Measurements from ENCODE around the gene CIRBP.
"Not testable (repeated sequence)": the region's sequence is repeated elsewhere in the genome, so short reads cannot be mapped to it uniquely, and the experiment has no call there.

The CIRBP gene

GRCh38 chr19:1291761-1292418 is 22.8 kb downstream of the CIRBP start:
- DNase-seq (ENCODE audit: low read depth), result no peak

- DNase-seq (ENCODE audit: low read depth), result no peak
These were observed 23.5 kb downstream of the CIRBP start for GRCh38 chr19:1292419-1293151.

GRCh38 chr19:1293782-1294604 is 24.9 kb downstream of the CIRBP start:
- DNase-seq (ENCODE audit: low read depth), result no peak

GRCh38 chr19:1294688-1295087 is 25.6 kb downstream of the CIRBP start:
- DNase-seq (ENCODE audit: low read depth), result no peak

DNA sequence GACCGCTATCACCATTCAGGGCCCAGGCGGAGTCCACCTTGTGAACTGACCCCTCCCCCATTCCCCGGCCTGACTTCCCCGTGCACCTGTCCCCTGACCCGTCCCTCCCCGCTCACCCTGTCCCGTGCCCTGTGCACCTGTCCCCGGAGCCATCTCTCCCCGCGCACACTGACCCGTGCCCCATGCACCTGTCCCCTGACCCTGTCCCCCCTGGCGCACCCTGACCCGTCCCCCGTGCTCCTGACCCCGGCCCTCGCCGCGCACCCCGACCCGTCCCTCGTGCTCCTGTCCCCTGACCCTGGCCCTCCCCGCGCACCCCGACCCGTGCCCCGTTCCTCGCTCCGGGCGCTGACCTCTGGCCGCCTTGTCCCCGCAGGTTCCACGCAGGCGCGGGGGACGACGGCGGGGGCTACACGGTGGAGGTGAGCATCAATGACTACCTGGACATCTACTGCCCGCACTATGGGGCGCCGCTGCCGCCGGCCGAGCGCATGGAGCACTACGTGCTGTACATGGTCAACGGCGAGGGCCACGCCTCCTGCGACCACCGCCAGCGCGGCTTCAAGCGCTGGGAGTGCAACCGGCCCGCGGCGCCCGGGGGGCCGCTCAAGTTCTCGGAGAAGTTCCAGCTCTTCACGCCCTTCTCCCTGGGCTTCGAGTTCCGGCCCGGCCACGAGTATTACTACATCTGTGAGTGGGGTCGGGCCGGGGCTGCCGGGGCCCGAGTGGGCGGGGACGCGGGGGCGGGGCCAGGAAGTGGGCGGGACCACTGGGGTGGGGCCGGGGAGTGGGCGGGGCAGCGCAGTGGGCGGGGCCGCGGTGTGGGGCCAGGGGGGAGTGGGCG is 26.3 kb downstream of the CIRBP start:
- DNase-seq (ENCODE audit: low read depth), result no peak

DNA sequence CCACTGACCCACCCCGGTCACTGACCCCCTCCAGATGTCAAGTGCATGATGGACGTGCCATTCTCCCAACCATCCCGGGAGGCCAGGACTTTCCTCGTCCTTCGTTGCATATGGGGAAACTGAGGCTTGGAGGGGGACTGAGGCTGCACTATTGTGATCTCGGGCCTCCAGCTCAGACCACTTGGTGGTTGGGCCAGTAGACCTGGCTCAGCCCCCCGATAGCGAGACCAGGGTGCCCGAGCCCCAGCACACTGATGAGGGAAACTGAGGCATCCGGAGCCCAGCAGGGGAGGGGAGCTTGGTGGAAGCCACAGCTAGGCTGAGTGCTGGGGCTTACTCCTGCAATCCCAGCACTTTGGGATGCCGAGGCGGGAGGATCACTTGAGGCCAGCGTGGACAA is 26.9 kb downstream of the CIRBP start:
- no peak for DNase-seq (ENCODE audit: low read depth)

DNA sequence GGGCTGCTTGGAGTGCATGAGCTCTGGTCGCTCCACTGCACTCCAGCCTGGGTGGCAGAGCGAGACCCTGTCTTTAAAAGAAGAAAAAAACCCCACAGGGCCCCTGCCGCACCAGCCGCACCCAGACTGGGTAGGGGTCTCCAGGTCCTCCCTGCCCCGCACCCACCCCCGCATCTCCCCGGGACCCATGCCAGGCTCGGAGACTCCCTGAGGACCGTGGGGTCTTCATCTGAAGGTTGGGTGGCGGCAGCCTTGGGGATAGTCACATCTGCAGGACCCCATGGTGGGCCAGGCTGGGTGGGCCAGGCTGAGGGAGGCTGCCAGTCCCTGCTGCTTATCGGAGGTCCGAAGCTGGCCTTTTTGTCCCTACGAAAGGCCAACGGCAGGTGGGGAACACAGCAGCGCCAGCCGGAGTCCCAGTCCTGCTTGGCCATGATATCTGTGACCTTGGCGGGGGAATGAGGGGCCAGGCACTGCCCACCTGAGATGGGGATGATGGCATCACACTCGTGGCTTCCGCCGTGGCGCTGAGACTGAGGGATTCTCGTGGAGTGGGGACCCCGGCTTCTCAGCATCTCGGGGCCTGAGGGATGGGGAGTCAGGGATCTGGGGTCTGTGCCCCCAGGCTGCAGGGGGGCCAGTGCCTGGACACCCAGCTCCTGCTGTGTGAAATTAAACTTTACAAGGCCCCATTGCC is 27.6 kb downstream of the CIRBP start:
- no peak for DNase-seq (ENCODE audit: low read depth)

GRCh38 chr19:1298235-1298634 is 29.1 kb downstream of the CIRBP start:
- no peak for DNase-seq (ENCODE audit: low read depth)

DNA sequence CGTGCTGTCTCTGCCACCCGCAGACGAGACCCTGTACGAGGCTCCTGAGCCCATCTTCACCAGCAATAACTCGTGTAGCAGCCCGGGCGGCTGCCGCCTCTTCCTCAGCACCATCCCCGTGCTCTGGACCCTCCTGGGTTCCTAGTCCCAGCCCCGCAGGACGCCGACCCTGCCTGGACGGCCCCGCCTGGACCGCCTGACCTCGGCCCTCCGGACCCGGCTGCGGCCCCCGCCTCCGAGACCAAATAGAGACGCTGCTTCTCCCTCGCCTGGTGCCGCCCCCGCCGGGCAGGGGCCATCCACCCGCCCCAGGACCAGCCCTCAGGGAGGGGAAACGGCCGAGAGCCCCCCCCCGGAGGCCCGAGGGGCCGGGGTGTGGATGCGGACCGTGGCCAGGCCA is 30.7 kb downstream of the CIRBP start:
- DNase-seq (ENCODE audit: low read depth), result no peak

GRCh38 chr19:1300744-1301490 is 31.8 kb downstream of the CIRBP start:
- no peak for DNase-seq (ENCODE audit: low read depth)

DNA sequence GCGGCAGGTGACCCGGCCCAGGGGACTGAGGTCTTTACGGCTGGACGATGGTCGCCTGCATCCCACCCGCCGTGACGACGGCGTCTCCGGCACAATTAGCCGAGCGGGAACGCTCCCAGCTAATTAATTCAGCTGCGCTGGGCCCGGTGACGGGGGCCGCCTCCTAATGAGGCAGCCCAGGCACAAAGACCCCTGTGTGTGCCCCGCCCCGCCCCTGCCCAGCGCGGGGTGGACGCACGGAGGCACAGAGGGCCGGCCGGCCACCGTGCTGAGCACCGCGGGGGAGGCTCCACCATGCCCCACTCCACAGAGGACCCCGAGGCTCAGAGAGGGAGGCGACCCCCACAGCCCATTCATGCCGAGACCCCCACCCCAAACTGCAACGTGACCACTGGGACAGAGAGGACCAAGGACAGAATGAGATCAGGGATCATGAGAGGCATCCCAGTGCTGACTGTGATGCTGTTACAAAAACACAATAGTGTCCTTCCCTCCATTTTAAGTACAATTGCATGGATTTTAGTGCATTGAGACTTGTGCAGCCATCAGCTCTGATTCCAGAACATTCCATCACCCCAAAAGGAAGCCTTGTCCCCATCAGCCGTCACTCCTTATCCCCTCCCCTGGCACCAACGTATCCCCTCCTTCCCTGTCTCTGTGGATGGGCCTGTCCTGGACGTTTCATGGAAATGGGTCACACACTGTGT is 33.6 kb downstream of the CIRBP start:
- DNase-seq (ENCODE audit: low read depth), result no peak

DNA sequence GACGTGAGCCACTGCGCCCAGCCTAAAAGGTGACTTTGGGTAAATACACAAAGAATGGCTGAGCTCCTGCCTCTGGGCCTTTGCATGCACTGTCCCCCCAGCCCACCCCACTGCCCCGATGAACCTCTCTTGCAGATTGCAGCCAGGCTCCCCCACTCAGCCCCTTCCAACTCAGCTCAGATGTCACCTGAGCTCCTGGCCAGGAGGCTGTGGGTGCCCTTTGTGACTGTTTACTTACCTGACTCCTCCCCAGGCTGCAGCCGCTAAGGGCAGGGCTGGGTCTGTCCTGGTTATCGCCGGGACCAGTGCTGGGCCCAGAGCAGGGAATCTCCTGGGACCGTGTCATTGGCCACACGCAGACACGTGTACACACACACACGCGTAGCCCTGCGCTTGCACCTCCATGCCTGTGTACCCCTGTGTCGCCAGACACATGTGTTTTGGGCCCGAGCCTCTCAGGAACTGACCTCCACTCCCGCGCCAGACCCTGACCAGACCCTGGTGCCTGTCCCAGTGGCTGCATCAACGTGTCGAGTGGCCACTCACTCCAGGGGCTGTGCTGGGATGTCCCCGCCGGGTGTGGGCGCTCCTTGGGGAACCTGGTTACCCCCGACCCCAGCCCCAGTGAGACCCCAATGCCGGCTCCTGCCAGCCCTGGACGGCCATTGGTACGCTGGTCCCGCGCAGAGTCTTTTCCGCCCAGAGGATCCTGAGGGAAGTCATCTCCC is 35.2 kb downstream of the CIRBP start:
- DNase-seq (ENCODE audit: low read depth), result no peak

DNA sequence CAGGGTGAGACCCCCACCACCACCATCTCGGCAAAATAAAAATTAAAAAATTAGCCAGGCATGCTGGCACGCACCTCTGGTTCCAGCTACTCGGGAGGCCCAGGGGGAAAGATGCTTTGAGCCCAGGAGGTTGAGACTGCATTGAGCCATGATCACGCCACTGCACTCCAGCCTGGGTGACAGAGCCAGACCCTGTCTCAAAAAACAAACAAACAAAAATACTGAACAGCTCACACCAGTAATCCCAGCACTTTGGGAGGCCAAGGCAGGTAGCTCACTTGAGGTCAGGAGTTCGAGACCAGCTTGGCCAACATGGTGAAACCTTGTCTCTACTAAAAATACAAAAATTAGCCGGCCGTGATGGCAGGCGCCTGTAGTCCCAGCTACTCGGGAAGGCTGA is 36.2 kb downstream of the CIRBP start:
- DNase-seq (ENCODE audit: low read depth), result not testable (repeated sequence)

DNA sequence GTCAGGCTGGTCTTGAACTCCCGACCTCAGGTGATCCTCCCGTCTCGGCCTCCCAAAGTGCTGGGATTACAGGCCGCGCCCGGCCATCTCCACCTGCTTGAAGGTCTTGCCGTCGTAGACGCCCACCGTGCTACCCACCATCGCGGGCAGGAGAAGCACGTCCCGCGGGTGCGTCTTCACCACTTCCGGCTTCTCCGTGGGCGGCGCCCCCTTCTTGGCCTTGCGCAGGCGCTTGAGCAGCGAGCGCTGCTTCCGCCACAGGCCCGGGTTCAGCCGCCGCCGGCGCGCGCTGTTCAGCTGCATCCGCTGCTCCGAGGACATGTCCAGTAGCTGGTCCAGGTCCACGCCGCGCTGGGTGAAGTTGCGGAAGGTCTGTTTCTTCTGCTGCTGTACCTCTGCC is 38.2 kb downstream of the CIRBP start:
- DNase-seq (ENCODE audit: low read depth), result no peak

- DNase-seq (ENCODE audit: low read depth), result no peak
These were observed 38.7 kb downstream of the CIRBP start for GRCh38 chr19:1307755-1308303.

DNA sequence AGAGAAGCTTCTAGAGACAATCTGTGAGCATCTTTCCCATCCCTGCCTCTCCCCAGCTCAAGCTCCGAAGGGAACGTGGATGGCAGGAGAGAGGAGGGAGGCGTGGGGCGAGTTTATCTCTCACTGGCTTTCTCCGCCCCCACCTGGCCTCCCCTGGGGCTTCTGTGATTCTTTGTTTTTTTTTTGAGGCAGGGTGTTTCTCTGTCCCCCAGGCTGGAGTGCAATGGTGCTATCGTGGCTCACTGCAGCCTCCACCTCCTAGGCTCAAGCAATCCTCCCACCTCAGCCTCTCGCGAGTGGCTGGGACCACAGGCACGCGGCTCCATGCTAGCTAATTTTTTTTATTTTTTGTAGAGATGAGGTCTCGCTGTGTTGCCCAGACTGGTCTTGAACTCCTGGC is 39.6 kb downstream of the CIRBP start:
- no peak for DNase-seq (ENCODE audit: low read depth)

DNA sequence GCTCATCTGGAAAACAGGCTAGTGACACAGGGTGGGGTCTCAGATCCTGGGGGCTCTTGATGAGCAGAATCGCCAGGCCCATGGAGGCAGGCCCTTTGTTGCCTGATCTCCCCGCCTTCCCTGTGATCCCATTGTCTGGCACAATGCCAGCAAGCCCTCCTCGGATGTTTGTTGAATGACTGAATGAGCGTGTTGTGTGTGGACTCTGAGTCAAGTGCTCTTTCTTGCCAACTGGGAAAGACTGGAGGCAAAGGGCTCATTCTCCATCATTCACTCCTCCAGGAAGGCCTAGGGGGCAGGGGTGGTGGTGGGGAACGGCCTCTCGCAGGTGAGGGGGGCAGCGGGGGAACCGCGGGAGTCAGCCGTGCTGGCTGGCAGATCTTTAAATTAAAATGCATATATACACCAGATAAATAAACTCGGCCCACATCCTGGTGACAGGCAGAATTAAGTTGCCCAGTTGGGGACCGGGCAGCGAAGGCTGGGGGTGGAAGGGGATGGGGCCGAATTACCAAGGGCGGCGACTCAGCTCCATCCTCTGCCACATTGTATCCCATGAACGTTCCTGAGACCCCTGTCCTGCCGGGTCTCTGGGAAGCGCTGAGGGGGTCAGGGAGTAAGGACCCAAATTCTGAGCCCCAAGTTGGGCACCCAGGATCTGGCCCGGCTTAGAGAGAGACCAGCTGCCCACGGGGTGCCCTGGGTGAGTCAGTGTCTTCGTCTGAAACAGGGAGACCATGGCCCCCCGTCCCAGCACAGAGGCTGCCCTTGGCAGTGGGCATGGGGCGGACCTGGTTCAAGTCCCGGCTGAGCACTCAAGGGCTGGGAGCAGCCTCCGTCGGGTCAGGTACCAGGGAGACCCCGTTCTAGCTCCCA is 41.1 kb downstream of the CIRBP start:
- no peak for DNase-seq (ENCODE audit: low read depth)

GRCh38 chr19:1310853-1311180 is 41.7 kb downstream of the CIRBP start:
- no peak for DNase-seq (ENCODE audit: low read depth)
